HG02852 (cell line): ENCODE data around the gene KCNQ1.

Experiments
- ATAC-seq: cut with Tn5 transposase; IDR thresholded peaks from one replicate; pipeline ENCODE4 v1.9.1; 2021; ENCODE audit warnings: mild to moderate bottlenecking, moderate library complexity; ENCODE audit not compliant: unreplicated experiment

KCNQ1 gene

DNA sequence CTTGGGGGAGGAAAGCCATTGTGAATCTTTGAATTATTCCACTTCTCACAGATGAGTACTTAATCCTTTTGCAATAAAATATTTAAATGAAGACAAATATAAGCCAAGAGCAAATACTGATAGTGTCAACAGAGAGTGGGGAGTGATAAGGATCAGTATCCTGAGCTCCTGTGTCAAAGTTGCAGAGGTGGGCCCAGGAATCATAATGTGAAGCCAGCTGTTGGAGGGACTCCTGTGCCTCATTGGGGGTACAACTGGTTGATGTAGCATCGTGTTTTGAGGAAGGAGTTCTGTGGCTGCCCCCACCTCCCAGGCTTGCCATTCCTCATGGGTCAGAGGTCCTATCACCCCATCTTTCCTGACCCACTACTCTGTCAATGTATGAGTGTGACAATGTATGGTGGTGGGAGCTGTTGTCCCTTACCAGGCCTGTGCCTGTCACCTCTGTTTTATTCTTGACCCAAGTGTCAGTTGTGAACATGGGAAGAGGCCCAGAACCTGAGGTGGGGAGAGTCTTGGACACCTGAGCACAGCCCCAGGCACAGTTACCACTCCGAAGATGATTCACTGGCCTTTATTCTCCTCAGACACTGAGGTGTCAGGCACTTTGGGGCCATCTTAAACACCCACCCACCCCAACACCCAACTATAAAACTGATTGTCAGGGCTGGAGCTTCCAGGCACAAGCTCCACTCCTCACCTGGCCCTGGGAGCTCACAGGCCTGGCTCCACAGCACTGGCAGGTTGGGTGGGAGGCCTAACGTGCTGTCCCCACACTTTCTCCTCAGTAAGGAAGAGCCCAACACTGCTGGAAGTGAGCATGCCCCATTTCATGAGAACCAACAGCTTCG, 216.6 kb downstream of the KCNQ1 start:
- ATAC-seq, result no peak

DNA sequence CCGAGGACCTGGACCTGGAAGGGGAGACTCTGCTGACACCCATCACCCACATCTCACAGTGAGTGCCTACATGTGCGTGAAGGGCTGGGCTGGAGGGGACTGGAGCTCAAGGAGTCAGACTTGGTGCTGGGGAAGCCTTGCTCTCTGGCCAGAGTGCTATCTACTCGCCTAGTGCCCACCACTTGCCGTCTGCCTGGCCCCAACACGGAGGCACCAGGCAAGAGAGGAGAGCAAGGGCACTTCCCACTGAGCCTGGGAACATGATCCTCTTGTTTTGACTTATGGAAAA, 217.2 kb downstream of the KCNQ1 start:
- no peak for ATAC-seq

DNA sequence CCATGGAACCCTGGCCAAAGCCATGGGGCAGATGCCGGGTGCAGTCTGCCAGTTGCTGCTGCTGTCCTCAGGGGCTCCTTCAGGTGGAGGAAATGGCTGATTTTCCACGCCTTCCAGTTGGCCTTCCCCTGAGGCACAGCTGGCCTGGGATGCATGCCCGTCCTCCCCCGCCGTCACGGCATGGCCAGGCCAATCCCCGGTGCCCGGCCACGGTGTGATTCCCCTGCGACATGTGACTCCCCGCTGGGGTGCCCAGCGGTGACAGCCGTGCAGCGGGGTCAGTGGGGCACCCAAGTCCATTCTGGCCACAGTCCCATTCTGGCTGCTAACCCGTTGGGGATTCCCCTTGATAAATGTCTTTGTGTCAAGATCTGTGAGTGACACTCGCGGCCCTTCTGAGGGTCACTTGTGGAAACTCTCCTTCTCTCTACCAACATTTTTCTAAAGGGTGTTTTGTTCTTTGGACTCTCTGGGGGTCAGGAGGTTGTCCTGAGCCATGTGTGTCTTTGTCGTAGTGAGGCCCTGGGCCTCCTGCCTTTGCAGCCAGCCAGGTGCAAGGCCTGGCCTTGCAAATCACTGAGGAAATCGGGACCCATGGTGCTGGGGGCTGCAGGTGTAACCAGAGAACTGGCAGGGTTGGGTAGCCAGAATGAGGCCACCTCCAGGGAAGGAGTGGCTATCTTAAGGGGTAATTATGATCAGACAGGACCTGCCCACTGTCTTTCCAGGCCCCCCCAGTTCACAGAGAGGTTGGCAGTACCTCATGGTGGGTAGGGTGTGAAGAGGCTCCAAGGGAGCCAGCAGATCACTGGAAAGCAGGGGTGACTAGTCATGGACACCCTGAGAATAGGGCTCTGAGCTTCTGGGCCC, 217.9 kb downstream of the KCNQ1 start:
- ATAC-seq, result no peak

DNA sequence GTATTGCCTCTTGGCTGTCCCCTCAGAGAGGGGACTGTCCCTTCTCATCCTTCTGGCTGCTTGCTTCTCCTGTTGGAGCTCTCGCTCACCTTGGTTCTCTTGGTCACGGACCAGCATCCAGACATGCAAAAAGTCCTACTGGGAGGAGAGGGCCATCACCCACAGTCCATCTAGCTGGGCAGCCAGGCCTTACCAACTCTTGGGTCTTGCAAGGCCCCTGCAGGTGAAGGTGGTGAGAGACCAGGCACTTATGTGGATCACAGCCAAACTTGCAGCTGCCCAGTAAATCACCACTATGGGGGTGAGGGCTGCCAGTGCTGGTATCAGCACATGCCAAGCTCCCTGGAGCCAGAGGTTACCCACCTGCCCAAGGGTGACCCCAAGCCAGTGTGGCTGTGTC, 218.7 kb downstream of the KCNQ1 start:
- no peak for ATAC-seq

DNA sequence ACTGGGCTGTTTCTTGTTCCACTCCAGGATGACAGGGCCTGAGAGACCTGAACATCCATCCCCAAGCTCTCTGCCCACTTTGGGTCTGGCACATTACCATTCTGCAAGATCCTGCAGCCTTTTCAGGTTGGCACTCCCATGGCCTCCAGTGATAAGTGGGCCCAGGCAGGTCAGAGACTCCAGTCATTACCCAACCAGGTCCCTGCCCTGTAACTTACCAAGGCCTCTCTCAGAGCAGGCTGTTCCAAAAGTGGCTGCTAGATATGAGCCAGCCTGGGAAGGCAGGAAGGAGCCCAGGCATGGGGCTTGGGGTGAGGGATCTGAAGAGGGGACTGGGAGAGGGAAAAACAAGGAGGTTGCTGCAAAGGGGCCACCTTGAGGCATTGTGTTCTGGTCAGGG, 219.1 kb downstream of the KCNQ1 start:
- ATAC-seq, result no peak

DNA sequence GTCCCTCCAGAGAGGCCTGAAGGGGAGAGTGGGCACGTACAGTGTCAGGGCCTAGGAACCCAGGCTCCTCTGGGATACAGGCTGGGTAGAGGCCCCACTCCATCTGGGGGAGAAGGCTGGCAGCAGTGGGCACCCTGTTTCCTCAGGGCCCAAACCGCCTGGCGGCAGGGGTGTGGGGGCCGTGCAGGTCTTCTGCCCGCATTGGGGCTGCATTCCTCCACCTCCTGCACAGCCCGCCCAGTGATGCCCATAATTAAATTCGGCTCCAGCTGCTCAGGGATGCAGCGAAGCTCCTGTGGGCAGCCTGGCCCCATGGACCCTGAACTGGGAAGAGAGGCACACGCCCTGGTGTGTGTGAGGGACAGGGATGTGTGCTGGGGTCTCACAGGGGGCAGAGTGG, 219.6 kb downstream of the KCNQ1 start:
- ATAC-seq, result no peak

DNA sequence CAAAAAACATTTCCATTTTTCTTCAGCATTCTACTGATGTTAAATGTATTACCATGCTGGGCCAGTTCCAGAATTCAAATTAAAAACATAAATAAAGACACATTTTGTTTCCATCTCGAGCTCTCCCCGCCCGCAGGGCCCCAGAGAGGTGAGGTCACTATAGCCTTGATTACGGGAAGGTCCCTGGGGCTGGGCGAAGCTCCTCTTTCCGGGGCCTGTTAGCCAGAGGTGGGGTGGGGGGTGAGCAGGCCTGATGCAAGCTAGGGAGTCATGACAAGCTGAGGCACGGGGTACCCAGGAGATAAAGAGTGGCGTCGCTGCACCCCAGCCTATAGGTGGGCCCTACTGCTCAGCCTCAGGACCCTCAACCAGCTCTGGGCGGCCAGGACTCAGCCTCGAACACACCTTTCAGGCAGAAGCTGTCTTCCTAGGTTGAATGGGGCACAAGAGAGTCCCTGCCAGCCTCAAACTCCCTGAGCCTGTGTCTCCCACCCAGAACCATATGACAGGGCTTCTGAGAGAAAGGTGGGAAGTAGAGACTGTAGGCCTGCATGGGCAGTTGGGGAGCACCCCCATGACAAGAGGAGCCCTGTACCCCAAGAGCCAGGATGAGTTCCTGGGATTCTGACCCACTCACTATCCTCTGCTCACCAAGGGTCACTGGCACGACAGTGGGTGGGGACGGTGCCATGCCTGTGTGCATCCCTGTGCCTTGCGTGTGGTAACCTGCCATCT, 220.2 kb downstream of the KCNQ1 start:
- no peak for ATAC-seq

DNA sequence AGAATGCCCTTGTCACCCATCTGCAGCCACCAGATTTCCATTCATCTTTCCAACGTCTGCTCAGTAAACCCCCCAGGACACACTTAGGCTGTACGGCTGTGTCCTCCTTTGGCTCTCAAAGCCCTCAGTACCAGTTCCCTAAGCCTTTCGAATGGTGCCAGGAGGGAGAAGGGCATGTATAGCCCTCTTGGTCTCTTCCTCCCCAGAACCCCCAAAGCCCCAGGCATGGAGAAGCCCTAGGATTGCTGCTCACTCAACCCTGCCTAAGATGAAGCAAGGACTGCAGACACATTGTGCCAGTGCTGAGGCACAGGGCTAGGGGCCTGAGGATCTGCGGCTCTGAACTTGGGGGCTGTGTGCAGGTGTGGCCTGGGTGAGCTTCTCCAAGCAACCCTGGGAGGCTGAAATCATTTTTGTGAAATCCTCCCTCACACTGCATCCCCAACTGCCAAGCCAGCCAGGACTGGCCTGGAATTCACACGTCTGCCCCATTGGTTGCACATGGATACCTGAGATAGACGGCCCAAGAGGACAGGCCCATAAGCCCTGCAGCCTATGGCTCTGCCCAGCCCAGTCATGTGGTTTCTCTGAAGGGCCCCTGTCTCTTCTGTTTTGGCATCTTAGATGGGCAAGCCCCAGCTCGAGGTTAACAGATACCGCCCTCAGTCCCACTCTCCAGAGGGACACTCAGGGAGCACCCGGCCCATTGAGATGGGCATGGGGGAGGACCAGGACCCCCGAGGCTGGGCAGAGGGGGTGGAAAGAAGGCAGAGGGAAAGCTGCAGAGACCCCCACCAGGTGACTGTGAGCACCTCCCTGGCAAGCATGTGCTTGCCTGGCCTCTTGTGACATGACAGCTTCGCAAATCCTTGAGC, 221.0 kb downstream of the KCNQ1 start:
- no peak for ATAC-seq

DNA sequence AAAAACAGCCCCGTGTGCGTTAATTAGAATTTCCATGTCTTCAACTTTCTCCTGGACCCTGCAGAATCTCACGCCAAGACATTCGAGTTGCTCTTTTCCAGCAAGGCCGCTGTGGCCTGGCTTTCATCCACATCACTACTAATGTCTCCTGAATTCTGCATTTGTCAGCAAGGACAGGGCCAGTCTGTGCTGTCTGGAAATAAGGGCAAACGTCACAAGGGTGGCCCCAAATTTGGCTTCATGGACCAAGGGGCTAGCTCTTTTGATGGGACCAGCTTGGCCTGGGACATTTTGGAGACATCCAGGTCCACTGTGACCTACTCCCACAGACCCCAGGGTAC, 221.6 kb downstream of the KCNQ1 start:
- no peak for ATAC-seq

DNA sequence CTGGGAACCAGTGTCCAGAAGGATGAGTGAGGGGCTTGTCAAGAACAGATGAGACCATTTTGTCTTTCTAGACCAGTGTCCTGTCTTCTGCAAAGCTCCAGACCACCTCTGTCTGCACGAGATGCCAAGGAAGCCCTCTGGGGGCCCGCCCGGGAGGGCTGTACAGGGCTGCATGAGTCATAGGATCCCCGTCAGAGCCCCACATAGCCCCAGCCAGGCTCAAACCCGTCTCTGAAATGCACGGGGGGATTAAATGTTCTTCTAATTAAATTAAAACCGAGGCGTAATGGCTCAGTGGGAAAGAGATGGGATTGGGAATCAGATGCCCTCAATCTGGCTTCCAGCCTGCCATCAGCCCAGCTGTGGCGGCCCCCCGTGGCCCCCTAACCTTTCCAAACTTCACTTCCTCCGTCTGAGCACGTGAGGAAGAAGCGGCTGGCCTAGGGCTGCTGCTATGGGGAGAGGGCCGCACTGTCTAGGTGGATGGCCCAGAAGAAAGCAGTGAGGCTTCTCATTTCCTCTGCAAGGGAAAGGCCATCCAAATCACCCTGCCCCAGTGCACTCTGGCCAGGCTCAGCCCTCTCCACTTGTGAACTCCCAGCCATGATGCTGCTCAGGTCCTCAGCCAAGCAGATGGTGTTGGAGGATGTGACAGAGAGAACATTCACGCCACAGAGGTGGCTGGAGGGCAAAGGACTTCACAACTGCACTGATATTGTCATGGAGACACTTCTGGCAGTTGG, 222.2 kb downstream of the KCNQ1 start:
- ATAC-seq, result no peak

DNA sequence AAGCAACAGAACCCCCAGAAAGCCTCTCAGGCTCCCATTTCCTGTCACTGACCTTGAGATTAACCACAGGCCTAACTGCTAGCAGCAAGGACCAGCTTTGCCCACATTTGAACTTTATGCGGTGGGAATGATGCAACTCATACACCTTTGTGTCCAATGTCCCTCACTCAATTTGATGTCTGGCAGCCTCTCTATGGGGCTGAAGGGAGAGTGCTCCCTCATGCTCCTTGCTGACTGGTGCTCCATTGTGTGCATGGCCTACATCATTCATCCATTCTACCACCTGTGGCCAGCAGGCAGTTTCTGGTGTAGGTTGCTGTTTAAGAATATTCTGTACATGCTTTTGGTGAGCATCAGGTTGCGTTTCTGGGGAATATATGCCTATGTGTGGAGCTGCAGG, 223.1 kb downstream of the KCNQ1 start:
- no peak for ATAC-seq

DNA sequence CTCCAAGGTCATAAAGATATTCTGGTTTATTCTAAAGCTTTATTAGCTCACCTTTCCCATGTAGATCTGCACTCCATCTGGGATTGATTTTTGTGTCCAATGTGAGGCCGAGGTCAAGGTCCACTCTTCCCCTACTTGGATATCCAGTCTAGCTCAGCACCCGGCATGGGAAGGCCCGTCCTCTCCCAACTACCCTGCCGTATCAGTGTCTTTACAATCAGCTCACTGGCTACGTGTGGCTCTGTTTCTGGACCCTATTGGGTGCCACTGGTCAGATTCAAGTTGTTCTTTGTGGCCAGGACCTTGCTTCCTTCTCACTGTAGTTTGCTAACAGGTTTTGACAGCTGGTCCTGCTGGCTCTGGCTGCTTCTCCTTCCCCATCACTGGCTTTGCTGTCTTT, 224.1 kb downstream of the KCNQ1 start:
- ATAC-seq, result no peak

DNA sequence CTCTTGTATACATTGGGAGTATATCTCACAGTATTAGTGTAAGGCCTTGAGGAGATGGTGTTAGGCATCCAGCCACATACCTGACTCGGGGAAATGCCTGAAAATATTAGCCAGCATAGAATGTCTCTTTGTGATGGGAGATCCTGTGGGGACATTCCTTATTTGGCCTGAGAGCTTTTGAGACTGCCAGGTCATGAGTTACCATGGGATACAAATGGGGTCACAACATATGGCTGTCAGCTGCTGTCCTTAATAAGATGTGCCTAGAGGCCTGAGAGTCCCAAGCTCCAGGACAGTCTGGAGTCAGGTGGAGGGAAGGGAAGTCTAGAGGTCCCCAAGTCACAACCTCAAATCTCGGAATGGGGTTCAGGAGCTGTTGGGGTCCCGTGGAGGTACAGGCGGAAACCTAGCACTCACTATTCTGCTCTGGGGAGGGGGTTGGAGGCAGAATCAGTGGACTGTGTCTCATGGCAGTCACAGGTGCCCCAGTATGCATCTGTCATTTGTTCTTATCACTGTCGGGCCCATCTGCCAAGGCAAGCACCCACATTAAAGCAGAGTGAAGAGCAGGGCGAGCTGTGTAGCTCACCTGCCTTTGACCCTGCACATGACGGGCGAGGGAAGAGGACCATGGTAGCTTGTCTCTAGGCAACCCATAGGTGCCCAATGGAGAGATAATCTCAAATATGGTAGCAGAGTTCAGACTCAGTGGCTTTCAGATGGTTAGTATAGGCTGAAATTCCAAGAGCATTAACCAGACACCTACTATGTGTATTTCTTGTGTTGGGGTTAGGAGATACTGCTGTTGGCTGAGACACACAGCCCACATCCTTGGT, 225.0 kb downstream of the KCNQ1 start:
- no peak for ATAC-seq

DNA sequence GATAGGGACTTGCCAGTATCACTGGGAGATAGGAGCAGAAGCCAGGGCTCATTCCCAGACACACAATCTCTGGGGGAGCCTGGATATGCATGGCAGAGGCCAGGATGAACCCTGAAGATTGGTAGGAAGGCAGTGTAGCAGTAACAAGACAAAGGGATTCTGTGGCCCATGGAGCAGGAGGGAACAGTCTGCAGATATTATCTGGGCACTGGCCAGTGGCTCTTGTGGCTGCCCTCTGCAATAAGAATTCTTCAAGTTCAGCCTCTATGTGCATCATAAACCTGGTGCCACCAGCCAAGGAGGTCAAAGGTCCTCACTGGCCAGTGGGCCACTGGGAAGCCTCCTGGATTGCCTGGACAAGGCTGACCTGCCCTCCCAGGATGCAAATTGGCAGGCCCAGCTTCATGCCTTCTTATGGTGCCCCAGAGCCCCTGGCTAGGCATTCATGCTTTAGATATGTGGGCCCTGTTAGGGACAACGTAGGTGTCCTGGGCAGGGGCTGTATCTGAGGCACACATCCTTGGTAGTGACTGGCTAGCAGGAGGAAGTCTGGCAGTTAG, 225.8 kb downstream of the KCNQ1 start:
- ATAC-seq, result no peak

DNA sequence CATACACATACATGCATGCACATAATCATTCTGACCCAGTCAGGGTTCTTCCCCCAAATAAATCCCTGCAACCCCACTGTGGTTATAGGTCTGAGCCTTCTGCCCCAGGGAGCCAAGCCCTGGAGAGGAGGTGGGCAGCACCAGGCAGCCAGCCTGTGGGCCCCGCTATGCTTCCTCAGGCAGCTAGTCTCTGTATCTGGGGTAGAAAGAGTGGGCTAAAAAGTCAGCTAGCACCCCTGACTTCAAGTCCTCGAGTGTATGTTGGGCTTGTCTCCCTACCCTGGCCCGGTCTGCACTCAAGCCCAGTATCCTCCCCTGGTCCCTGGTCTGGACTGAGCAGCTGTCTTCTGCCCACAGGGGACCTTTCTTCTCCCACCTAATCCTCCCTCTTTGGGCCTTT, 226.9 kb downstream of the KCNQ1 start:
- no peak for ATAC-seq

DNA sequence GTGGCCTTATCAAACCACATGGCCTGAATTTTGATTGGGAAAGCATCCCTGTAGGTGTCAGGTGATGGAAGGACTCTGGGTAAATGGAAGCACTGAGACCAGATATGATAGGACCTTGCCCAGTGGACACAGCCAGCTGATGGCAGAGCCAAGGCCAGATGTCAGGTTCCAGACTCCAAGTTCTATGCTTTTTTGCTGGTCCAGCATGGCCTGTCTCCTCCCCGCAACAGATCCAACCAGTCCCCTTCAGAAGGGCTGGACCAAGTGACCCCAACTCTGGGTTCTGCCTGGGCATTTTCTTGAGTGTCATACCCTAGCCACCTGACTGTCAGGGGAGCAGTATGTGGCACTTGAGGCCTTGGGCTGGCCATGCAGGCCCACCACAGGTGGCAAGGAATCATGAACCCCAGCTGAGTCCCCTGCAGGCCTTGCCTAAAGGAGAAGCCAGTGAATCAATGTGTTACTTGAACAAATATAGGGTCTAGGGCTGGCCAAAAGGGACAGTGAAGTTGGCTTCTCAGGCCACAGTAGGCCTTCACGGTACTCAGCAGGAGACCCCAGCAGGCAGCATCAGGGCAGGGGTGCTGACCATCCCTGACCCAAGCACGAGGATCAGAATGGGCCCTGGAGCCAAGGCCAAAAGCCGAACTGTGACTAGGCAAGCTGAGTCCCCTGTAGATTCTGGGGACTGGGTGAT, 227.9 kb downstream of the KCNQ1 start:
- ATAC-seq, result no peak

DNA sequence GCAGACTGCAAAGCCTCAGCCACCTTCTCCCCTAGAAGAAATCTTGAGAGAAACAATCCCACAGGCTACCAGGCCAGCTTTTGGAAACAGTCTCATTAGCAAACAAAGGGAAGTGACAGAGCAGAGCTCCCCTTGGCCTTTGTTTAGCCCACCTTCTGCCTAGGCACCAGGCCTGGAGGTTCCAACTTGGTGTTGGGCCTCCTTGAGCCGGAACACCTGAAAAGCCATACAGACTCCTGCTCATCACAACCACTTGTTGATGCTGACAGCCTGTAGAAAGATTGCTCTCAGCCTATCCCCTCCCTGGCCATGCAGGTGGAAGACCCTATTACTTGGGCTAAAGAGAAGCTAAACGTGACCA, 228.4 kb downstream of the KCNQ1 start:
- ATAC-seq, result no peak

DNA sequence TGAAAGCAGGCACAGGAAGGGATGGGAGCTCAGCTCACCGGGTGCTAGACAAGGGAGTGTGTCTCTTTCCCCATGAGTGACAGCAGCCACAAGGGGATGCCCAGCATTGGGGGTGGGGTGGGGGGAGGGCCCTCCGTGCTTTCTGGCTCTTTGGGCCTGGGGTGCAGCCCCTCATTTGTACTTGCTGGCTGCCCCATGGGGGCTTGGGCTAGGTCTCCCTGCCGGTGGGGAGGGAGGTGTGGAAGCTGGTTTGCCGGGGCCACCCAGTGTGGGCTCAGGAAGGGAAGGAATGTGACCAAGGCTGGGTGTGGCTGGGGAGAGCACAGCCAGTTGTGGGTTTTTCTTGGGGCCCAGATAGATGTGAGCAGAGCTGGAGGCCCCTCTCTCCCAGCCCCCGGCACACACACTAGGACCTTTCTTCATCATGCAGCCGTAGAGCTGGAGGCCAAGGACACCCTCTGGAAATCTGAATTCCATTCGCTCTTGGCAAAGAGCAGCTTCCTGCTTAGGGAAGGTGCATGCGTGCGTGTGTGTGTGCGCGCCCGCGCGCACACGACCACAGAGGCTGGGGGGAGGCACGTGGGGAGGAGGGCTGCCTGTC, 229.2 kb downstream of the KCNQ1 start:
- ATAC-seq, result no peak
